Activated CD8-positive, alpha-beta T cell treated with anti-CD3 and anti-CD28 coated beads for 36 hours (primary cell): ENCODE measurements around the gene MYO1D. TPM values are rescaled to one million over a fixed set of nuclear protein-coding genes. Genes with fewer than 3 reads are reported as not detected.

Experiments
- ATAC-seq: fragments of 200-7000 bp; cut with Tn5 transposase; one replicate; pipeline ENCODE4 v1.10.0; 2021; ENCODE audit warnings: mild to moderate bottlenecking, moderate library complexity
- CTCF ChIA-PET: fragments of 350-600 bp; sonication (Branson Sonifier 250); formaldehyde crosslinking; loops from one replicate; lab custom pipeline; 2021; ENCODE audit warnings: antibody characterized with exemption; lab: Charles Lee
- POLR2A ChIA-PET: fragments of 350-600 bp; sonication (Branson Sonifier 250); formaldehyde crosslinking; loops from one replicate; lab custom pipeline; 2021; ENCODE audit warnings: antibody characterized with exemption; lab: Charles Lee
- DNase-seq: peaks from one replicate; pipeline ENCODE4 v3.0.0-alpha.2; 2020
- H3K27ac Mint-ChIP-seq: one replicate; pipeline ENCODE4 v1.8.0; 2021; ENCODE audit warnings: mild to moderate bottlenecking, mixed read lengths
- H3K27me3 Mint-ChIP-seq: one replicate; pipeline ENCODE4 v1.8.0; 2021; ENCODE audit warnings: mixed read lengths
- H3K36me3 Mint-ChIP-seq: one replicate; pipeline ENCODE4 v1.8.0; 2021; ENCODE audit warnings: low read depth, mixed read lengths
- H3K4me1 Mint-ChIP-seq: one replicate; pipeline ENCODE4 v1.8.0; 2021; ENCODE audit warnings: low read depth, mixed read lengths
- H3K4me3 Mint-ChIP-seq: one replicate; pipeline ENCODE4 v1.8.0; 2021; ENCODE audit warnings: mild to moderate bottlenecking, moderate library complexity, mixed read lengths
- H3K9me3 Mint-ChIP-seq: one replicate; pipeline ENCODE4 v1.8.0; 2021; ENCODE audit warnings: mixed read lengths
- intact Hi-C: fragments of 100-400 bp; cut with micrococcal nuclease; formaldehyde crosslinking; loops from one replicate; pipeline ENCODE4 v1.10.0; 2022
- total RNA-seq, 2 experiments: library from RNA; stranded (reverse); gene quantifications; one replicate each; pipeline ENCODE4 v1.2.3, GENCODE V29; 2021
- TF ChIP-seq, protein P1 (sequence below): fragments of 200-600 bp; IDR thresholded peaks from one replicate; pipeline ENCODE4 v1.8.0; 2022; ENCODE audit warnings: antibody characterized with exemption, mild to moderate bottlenecking

Gene MYO1D
- total RNA-seq, 2 experiments from 2014 or later: 8.3 to 9.2 TPM

DNA sequence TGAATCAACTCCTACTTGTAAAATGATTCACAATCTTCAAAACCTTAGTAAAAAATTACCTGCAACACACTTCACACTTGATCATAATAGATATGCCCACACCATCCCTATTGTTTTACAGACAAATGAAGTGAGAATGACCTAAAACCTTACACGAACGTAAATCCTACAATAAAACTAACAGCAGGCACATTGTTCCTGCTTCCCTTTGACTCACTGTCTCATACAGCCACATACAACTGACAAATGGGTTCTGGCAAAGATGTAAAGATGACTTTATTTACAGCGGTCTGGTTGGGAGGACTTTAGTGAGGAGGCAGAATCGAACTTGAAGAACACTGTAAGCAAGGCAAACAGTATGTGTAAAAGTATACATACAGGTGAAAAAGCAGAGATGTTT is 188.7 kb downstream of the MYO1D start:
- intact Hi-C loops: no loop called here
- no peak for ATAC-seq
- TF ChIP-seq, protein P1, sequence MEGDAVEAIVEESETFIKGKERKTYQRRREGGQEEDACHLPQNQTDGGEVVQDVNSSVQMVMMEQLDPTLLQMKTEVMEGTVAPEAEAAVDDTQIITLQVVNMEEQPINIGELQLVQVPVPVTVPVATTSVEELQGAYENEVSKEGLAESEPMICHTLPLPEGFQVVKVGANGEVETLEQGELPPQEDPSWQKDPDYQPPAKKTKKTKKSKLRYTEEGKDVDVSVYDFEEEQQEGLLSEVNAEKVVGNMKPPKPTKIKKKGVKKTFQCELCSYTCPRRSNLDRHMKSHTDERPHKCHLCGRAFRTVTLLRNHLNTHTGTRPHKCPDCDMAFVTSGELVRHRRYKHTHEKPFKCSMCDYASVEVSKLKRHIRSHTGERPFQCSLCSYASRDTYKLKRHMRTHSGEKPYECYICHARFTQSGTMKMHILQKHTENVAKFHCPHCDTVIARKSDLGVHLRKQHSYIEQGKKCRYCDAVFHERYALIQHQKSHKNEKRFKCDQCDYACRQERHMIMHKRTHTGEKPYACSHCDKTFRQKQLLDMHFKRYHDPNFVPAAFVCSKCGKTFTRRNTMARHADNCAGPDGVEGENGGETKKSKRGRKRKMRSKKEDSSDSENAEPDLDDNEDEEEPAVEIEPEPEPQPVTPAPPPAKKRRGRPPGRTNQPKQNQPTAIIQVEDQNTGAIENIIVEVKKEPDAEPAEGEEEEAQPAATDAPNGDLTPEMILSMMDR: no peak
- Mint-ChIP-seq H3K36me3 (no peaks in the 10 kb centered on the region), H3K4me3 (no peak overlapping the region), H3K27me3 (peaks cover 3% of the 10 kb centered on the region), H3K27ac (no peak overlapping the region), H3K4me1 (peaks cover 2% of the 10 kb centered on the region), H3K9me3 (no peaks in the 10 kb centered on the region)
- ChIA-PET POLR2A (interaction anchor here (0.6 kb wide), 1 partner anchor 16 kb away, joined by 3 read pairs; no protein-coding TSS in a partner anchor), CTCF (interaction anchor here (1.2 to 1.5 kb wide), 2 partner anchors 10 to 56 kb away, joined by 3 read pairs; no protein-coding TSS in a partner anchor)
- DNase-seq: no peak

DNA sequence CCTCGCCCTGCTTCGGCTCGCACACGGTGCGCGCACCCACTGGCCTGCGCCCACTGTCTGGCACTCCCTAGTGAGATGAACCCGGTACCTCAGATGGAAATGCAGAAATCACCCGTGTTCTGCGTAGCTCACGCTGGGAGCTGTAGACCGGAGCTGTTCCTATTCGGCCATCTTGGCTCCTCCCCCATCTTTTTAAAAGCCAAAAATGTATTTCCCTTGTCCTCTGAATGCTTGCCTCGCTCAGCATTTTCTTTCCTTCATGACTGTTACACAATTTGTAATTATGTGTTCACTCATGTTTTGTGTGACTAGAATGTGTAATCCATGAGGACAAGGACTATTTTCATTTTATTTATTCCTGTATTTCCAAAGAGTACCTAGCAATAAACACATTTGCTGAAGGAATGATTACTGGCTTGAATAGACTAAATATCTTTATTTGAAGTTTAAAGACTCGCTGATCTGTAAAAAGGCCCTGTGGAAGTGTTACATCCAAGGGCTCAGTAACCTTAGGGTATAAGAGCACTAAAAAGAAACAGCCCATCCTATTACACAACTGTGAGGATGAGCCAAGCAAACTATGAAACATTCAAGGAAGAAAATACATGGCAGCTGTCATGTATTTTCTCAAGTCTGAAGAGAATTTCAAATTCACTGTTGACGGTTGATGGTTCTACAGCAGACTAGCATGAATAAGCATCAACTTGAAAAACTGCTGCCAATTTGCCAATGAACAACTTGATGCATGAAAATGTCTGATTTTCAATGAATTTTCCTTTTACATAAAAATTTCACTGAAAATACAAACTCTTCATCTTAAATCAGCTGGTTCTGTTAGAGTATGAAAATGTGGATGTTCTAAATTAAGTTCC is 192.6 kb downstream of the MYO1D start:
- intact Hi-C loops: no loop called here

DNA sequence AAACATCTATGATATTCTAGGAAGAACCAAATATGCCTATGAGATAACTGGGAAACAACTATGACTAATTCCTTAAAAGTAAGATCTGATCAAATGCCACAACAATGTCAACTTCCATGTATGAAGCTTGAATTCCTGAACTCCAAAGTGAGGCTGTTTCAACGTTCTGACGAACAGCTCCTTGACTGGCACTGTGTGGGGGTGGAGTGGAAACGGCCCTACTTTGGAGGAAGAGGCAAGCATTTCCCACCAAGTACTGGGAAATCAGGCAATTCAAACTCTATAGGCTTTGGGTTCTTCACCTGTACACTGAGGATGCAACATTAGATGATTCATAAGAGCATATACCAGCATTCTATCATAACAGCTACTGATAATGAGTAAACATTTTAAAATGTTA is 203.0 kb downstream of the MYO1D start:
- CTCF ChIA-PET: interaction anchor here (2.2 kb wide), 1 partner anchor 15 kb away, joined by 14 read pairs; no protein-coding TSS in a partner anchor
- TF ChIP-seq, protein P1: no peak
- no peak overlapping the region for H3K27ac Mint-ChIP-seq
- no peak for ATAC-seq
- H3K9me3 Mint-ChIP-seq: peaks cover 5% of the 10 kb centered on the region
- H3K4me3 Mint-ChIP-seq: no peak overlapping the region
- H3K27me3 Mint-ChIP-seq: no peaks in the 10 kb centered on the region
- no peak for DNase-seq
- H3K4me1 Mint-ChIP-seq: no peaks in the 10 kb centered on the region
- no peaks in the 10 kb centered on the region for H3K36me3 Mint-ChIP-seq
- intact Hi-C loops: no loop called here
- POLR2A ChIA-PET: no interaction called here

More for the DNA sequence above, 192.6 kb downstream of the MYO1D start:
- ATAC-seq (no peak), DNase-seq (no peak)
- peaks cover 3% of the 10 kb centered on the region for H3K27me3 Mint-ChIP-seq
- no peaks in the 10 kb centered on the region for H3K4me1 Mint-ChIP-seq
- H3K9me3 Mint-ChIP-seq: no peaks in the 10 kb centered on the region
- H3K4me3 Mint-ChIP-seq: no peak overlapping the region
- CTCF ChIA-PET: no interaction called here
- TF ChIP-seq, protein P1: no peak
- POLR2A ChIA-PET: no interaction called here
- no peak overlapping the region for H3K27ac Mint-ChIP-seq
- no peaks in the 10 kb centered on the region for H3K36me3 Mint-ChIP-seq

DNA sequence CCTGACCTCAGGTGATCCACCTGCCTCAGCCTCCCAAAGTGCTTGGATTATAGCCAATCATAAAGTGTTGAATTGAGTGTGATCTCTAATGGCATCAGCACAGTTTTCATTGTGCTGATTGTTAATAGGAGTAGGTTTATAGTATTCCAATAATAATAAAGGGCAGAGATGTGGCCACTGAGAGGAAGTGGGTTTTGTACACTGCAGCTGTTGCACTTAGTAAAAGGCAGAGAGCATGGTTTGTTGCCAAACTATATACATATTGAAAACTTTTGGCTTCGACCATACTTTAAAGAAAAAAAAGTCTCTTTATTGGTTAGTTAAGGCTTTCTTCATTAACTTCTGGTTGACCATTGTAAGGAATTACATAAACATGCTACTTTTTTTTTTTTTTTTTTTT is 204.2 kb downstream of the MYO1D start:
- H3K27me3 Mint-ChIP-seq: no peaks in the 10 kb centered on the region
- ATAC-seq (no peak), DNase-seq (no peak)
- CTCF ChIA-PET: interaction anchor here (1.2 to 1.3 kb wide), 2 partner anchors 13 to 205 kb away, joined by 3 read pairs; partner anchors contain the start of gene MYO1D
- peaks cover 5% of the 10 kb centered on the region for H3K9me3 Mint-ChIP-seq
- no peak overlapping the region for H3K4me3 Mint-ChIP-seq
- intact Hi-C loops: no loop called here
- no peaks in the 10 kb centered on the region for H3K4me1 Mint-ChIP-seq
- H3K36me3 Mint-ChIP-seq: no peaks in the 10 kb centered on the region
- TF ChIP-seq, protein P1: no peak
- POLR2A ChIA-PET: interaction anchor here (0.7 kb wide), 1 partner anchor 15 kb away, joined by 3 read pairs; no protein-coding TSS in a partner anchor
- no peak overlapping the region for H3K27ac Mint-ChIP-seq

DNA sequence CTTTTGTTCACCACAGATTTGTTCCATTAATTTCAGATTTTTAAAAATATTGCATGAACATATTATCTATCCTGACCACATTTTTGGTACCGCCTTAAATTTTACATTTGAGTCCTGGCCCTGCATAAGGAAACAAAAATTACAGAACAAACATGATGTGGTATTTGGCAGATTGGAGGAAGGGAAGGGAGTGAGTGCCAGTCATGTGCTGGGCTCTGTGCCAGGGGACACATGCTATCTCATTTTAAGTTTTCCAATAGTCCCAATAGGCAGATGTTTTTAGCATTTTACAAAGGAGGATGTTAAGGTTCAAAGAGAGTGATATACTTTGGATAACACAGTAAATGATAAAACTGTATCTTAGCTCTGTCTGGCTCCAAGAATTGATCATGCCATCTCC is 205.0 kb downstream of the MYO1D start:
- ATAC-seq (no peak), DNase-seq (no peak)
- Mint-ChIP-seq H3K4me1 (no peaks in the 10 kb centered on the region), H3K27me3 (no peaks in the 10 kb centered on the region), H3K4me3 (no peak overlapping the region), H3K9me3 (peaks cover 5% of the 10 kb centered on the region), H3K36me3 (no peaks in the 10 kb centered on the region), H3K27ac (no peak overlapping the region)
- ChIA-PET POLR2A (interaction anchor here (0.7 kb wide), 1 partner anchor 16 kb away, joined by 3 read pairs; no protein-coding TSS in a partner anchor), CTCF (interaction anchor here (1.2 kb wide), 1 partner anchor 13 kb away, joined by 3 read pairs; no protein-coding TSS in a partner anchor)
- intact Hi-C loops: no loop called here
- TF ChIP-seq, protein P1: no peak
